ENCODE measurements around the gene IFI30. TPM values are rescaled to one million over a fixed set of nuclear protein-coding genes. Genes with fewer than 3 reads are reported as not detected.

IFI30 gene
- total and polyA plus RNA-seq, 2 experiments from 2014 or later = 0.98 TPM; not detected in 1

GRCh38 chr19:18220632-18221275 is 47.1 kb downstream of the IFI30 start:
- no peak for TF ChIP-seq CTCF (IDR thresholded peaks at IDR 0.05; ENCODE audit: low read depth, low read length)
- Histone ChIP-seq H3K36me3 (no peaks in the 10 kb centered on the region), H3K9me3 (ENCODE audit: low read depth) (no peaks in the 10 kb centered on the region), H3K27ac (no peak overlapping the region), H3K4me1 (ENCODE audit: low read depth) (no peaks in the 10 kb centered on the region), H3K4me3 (no peak overlapping the region), H3K27me3 (no peaks in the 10 kb centered on the region)
- no peak for DNase-seq (ENCODE audit: low read depth in 1 of 2, low spot score in 1 of 2)

- Histone ChIP-seq H3K27me3 (no peaks in the 10 kb centered on the region), H3K27ac (no peak overlapping the region), H3K9me3 (ENCODE audit: low read depth) (no peaks in the 10 kb centered on the region), H3K4me1 (ENCODE audit: low read depth) (no peaks in the 10 kb centered on the region), H3K4me3 (no peak overlapping the region), H3K36me3 (no peaks in the 10 kb centered on the region)
- no peak for TF ChIP-seq CTCF (IDR thresholded peaks at IDR 0.05; ENCODE audit: low read depth, low read length)
- no peak for DNase-seq (ENCODE audit: low read depth in 1 of 2, low spot score in 1 of 2)
Observed at GRCh38 chr19:18221815-18222725, 48.5 kb downstream of the IFI30 start.

GRCh38 chr19:18223860-18224524 is 50.4 kb downstream of the IFI30 start:
- H3K4me1 ChIP-seq (ENCODE audit: low read depth) = no peaks in the 10 kb centered on the region
- H3K27me3 ChIP-seq = no peaks in the 10 kb centered on the region
- no peaks in the 10 kb centered on the region for H3K9me3 ChIP-seq (ENCODE audit: low read depth)
- no peak for TF ChIP-seq CTCF (IDR thresholded peaks at IDR 0.05; ENCODE audit: low read depth, low read length)
- H3K27ac ChIP-seq = no peak overlapping the region
- DNase-seq (ENCODE audit: low read depth in 1 of 2, low spot score in 1 of 2) = peak; percentile 54 to 70
- H3K36me3 ChIP-seq = no peaks in the 10 kb centered on the region
- peak overlapping the region; percentile 32 for H3K4me3 ChIP-seq

- no peaks in the 10 kb centered on the region for H3K27me3 ChIP-seq
- no peak overlapping the region for H3K27ac ChIP-seq
- DNase-seq (ENCODE audit: low read depth in 1 of 2, low spot score in 1 of 2) = peak; percentile 99 to 100
- no peaks in the 10 kb centered on the region for H3K9me3 ChIP-seq (ENCODE audit: low read depth)
- no peaks in the 10 kb centered on the region for H3K4me1 ChIP-seq (ENCODE audit: low read depth)
- H3K4me3 ChIP-seq = peak overlapping the region; percentile 32
- no peaks in the 10 kb centered on the region for H3K36me3 ChIP-seq
- no peak for TF ChIP-seq CTCF (IDR thresholded peaks at IDR 0.05; ENCODE audit: low read depth, low read length)
Observed at GRCh38 chr19:18224525-18225354, 51.1 kb downstream of the IFI30 start.

GRCh38 chr19:18225355-18225701 is 51.7 kb downstream of the IFI30 start:
- Histone ChIP-seq H3K9me3 (ENCODE audit: low read depth) (no peaks in the 10 kb centered on the region), H3K27me3 (no peaks in the 10 kb centered on the region), H3K36me3 (no peaks in the 10 kb centered on the region), H3K27ac (no peak overlapping the region), H3K4me1 (ENCODE audit: low read depth) (no peaks in the 10 kb centered on the region), H3K4me3 (no peak overlapping the region)
- no peak for DNase-seq (ENCODE audit: low read depth in 1 of 2, low spot score in 1 of 2)
- no peak for TF ChIP-seq CTCF (IDR thresholded peaks at IDR 0.05; ENCODE audit: low read depth, low read length)
